Prostate gland (tissue), 2 donors: Measurements from ENCODE around the gene ZFP36L1.

Experiments used
- CTCF ChIP-seq, 4 experiments: fragments of 200-600 bp in 2 of 4; fragments of 450-650 bp in 2 of 4; sonication (generic) in 2 of 4; IDR thresholded peaks; 1 replicate in 3 of 4; 2 replicates in 1 of 4; pipeline ENCODE4 v1.5.1; 2016 to 2019; ENCODE audit warnings: antibody characterized with exemption in 4 of 4, mild to moderate bottlenecking in 2 of 4, moderate library complexity in 2 of 4
- POLR2A ChIP-seq: fragments of 450-650 bp; IDR thresholded peaks from one replicate; pipeline ENCODE4 v1.6.1; 2016; ENCODE audit warnings: antibody characterized with exemption, mild to moderate bottlenecking
- POLR2AphosphoS5 ChIP-seq: sonication (generic); formaldehyde crosslinking; IDR thresholded peaks from one replicate; pipeline ENCODE4 v1.6.1; 2017; ENCODE audit warnings: antibody characterized with exemption

- TF ChIP-seq CTCF (IDR thresholded peaks at IDR 0.05) (no peak), POLR2A (no peak), POLR2AphosphoS5 (no peak)
Measured at GRCh38 chr14:68791078-68791901, 1.6 kb downstream of the ZFP36L1 start.
